ENCODE results near the gene SUPT4H1.

Gene SUPT4H1

DNA sequence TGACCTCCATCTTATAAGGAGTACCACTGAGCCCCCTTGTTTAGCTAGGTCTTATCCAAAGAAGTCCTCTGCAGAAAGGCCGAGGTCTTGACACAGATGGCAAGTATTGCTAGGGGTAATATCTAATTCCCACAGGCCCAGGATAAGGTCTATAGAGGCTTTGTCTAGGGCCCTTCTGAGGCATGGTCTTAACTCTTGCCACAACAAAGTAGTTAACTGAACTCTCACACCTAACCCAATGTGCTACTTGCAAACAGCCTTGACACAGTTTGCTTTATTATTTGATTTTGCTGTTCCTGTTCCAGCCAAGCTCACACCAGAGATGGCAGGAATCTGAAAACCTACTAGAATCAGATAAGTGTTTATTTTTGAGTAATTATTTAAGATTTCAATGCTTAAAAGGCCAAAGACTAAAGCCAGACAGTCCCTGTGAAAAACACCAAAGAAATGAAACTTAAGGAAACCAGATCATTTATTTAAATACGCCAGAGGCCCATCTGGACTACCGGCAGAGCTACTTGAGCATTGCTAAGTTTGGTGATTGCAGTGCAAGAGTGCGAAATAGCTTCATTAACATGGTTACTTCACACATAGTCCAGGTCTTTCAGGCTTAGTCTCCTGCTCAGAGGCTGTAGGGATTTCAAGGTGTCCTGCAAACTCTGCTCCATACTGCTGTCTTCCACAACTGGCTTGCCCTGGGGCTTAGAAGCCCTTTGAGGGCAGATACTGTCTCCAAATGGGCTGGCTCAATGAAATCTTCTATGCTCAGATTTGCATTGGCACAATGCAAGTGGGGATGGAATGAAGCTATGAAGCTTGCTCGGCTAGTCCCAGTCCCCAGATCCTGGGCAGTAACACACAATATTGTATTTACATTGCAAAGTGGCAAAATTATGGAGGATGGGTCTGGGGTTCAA lies 28.5 kb upstream of the SUPT4H1 start:
- DNase-seq (ENCODE audit: low read depth) = no peak

- no peak for DNase-seq (ENCODE audit: low read depth)
These were observed 27.5 kb upstream of the SUPT4H1 start for GRCh38 chr17:58379511-58379824.

GRCh38 chr17:58378733-58379510 lies 26.9 kb upstream of the SUPT4H1 start:
- DNase-seq (ENCODE audit: low read depth) = no peak

DNA sequence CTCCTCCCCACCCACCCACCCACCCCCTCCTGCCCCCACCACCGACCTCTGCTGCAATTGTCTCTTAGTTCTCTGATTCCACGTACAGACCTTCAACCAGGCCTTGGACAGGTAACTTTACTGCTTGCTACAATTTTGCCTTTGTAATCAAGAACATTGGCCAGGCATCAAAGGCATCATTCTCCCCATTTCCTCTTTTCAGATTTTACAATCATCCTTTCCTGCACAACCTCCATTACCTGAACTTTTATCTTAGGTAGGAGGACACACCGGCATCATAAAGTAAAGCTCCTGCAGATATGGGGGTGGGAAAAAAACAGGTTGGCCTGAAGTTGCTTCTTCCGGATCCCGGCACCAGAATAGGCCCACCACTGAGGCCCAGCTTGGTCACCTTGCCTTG lies 25.7 kb upstream of the SUPT4H1 start:
- DNase-seq (ENCODE audit: low read depth) = no peak

DNA sequence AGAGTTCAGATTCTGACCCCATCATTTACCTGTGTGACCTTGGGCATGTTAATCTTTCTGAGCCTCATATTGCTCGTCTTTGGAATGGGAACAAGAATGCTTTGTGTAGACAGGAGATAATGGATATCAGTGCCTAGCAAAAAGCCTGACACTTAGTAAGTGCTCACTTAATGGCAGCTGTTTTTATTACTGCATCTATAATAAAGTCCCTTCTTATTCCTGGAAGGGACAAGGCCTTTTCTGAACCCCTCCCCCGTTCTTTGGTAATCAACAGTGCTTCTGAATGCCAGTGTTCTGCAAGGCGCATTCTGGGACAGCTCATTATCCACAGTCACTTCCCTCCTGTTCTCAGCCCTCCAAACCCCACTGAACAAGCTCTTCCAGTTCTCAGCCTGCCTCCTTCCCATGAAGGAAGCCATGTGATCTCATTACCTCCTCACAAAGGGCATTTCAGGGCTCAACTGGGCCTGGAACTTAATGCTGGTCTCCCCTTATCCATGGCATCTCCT lies 25.1 kb upstream of the SUPT4H1 start:
- no peak for DNase-seq (ENCODE audit: low read depth)

GRCh38 chr17:58376472-58377000 lies 24.5 kb upstream of the SUPT4H1 start:
- no peak for DNase-seq (ENCODE audit: low read depth)

- no peak for DNase-seq (ENCODE audit: low read depth)
These were observed 23.8 kb upstream of the SUPT4H1 start for GRCh38 chr17:58375811-58376210.

DNA sequence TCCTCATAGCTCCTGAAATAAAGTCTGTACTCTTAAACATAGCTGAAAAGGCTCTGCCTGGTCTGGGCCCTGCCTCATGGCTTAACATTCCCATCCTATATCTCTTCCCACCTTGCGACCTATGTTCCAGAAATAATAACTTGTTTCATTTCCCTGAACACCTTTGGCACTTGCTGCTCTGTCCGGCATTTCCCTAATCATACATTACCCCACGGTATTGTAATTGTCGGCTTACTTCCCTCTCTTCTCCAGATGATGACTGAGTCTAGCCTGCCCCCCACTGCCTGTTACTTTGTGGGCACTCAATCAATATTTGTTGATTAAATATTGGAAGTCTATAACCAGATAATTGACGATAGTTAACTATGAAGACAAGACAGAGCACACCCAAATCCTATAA lies 23.3 kb upstream of the SUPT4H1 start:
- no peak for DNase-seq (ENCODE audit: low read depth)

DNA sequence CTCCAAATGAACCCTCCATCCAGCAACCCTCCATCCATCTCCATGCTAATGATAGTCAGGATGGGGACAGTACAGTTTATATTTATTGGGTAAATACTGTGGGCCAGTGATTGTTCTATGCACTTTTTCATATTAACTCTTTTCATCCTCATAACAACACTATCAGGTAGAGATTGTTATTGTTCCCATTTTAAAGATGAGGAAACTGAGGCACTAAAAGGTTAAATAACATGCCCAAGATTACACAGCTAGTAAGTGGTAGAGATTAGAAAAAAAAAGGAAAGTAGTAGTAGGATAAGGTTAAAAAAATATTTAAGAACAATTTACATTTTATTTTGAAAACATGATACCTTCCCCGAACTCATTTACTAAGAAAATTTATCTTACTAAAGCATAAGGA lies 21.9 kb upstream of the SUPT4H1 start:
- DNase-seq (ENCODE audit: low read depth) = no peak

- no peak for DNase-seq (ENCODE audit: low read depth)
These were observed 21.0 kb upstream of the SUPT4H1 start for GRCh38 chr17:58373003-58373402.

DNA sequence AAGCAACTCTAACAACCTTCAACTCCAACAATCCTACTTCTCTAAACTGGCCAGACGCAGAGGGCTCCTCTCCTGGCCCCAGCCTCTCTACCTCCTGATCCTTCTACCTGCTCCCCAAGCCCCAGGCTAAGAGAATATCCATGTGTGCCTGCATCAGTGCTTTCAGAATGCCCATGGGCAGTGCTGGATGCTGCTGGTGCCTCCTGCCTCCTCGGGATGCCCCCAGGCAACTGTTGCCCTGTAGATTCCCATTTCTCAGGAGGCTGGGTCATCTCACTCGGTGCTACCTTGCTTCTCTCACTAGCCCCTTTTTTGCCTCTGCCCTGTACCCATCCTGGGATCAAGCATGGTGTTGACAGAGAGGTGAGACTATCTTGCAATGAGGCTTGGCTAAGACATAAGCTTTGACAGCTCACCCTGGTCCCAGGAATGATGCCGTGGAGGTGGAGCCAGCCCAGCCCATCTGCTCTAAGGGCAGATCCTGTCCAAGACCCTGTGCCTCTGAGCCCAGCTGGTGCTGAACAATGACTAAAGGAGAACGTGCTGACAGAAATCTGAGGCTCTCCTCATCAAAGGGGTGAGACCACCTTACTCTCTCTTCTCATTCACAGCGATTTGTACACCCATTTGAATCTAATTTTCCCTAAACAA lies 19.4 kb upstream of the SUPT4H1 start:
- DNase-seq (ENCODE audit: low read depth) = no peak

- DNase-seq (ENCODE audit: low read depth) = no peak
These were observed 18.7 kb upstream of the SUPT4H1 start for GRCh38 chr17:58370716-58371115.

GRCh38 chr17:58370309-58370708 lies 18.3 kb upstream of the SUPT4H1 start:
- DNase-seq (ENCODE audit: low read depth) = no peak

DNA sequence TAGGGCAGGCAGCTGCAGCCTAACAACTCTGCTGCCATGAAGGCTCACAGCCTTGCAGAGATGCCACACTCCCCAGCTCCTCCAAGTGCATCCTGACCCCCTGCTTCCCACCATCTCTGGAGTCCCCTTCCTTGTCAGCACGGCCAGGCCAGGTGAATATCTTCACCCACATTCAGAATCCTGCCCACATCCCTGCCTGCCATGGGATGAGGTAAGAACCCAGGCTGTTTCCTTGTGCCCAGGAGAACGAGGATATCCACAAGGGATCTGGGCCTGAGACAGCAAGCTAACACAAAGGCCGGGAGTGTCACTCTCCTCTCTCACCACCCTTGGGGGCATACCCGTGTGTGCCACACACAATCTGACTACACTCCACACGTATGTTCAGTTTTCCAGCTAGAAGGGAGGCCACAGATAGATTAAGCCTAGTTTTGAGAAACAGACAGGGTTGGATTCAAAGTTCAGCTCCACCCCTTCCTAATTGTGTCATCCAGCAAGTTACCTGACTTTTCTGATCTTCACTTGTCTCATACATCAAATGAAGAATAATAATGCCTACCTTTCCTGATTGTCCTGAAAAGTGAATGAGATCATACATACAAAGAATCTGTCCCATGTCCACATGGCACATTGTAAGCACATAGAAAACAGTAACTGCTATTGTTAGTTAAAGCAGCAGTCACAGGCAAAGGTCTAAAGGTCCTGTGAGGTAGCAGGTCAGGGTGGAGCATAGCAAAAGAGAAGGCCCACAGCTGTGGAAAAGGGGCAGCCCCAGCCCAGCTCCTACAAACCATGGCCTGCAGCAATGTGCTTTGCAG lies 17.4 kb upstream of the SUPT4H1 start:
- DNase-seq (ENCODE audit: low read depth) = no peak

- no peak for DNase-seq (ENCODE audit: low read depth)
These were observed 16.8 kb upstream of the SUPT4H1 start for GRCh38 chr17:58368860-58369213.

DNA sequence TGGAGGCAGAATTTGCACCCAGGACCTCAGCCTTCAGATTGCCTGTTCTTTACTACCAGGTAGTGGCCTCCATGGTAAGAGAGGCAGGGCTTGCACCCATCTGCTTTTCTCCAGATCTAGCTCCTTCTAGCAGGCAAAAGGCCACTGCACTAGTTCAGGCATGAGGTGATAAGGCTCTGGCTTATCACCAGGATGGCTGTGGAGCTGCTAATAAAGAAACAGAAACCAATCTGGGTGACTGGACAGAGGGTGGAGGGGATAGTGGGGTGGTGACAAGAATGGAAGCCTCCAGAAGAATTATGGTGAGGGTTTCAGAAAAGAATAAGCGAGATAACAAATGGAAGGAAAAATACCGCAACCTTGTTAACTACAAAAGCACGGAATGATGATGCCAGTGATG lies 15.5 kb upstream of the SUPT4H1 start:
- no peak for DNase-seq (ENCODE audit: low read depth)

DNA sequence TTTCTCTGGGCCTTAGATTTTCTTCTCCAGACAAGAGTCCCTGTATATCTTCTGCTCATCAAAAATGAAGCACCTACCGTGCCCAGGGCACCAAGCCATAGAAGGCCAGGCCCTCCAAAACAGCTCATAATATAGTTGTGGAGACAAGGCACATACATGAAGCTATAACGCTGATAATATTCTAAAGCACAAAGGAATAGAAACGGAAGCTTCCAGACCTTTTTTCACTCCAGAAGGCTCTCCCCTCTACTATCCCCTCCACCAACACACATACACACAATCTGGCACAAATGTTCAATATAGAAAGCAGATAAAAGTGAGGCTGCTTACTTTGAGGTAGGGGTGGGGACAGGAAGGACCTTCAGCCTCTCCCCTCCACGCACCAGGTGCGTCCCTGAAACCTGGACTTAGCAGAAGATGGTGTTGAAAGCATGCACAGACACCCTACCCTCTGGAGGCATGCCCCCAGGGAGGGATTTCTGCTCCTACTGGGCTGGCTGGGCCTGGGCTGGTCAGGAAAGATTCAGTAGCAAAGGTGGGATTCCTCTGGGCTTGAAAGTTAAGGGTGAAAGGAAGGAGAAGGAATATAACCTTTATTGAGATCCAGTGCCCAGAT lies 14.1 kb upstream of the SUPT4H1 start:
- no peak for DNase-seq (ENCODE audit: low read depth)

- no peak for DNase-seq (ENCODE audit: low read depth)
These were observed 13.4 kb upstream of the SUPT4H1 start for GRCh38 chr17:58365185-58365979.

GRCh38 chr17:58364270-58364942 lies 12.4 kb upstream of the SUPT4H1 start:
- DNase-seq (ENCODE audit: low read depth) = no peak
